SH-SY5Y (cell line): ENCODE data around the gene RNH1.

Experiments
- GATA2 ChIP-seq: IDR thresholded peaks from 2 replicates; pipeline ENCODE4 v1.6.1; 2011; ENCODE audit warnings: mild to moderate bottlenecking, low read depth, low read length
- GATA3 ChIP-seq: IDR thresholded peaks from 2 replicates; pipeline ENCODE4 v1.6.1; 2011; ENCODE audit warnings: low read depth, mild to moderate bottlenecking, low read length, moderate library complexity

The RNH1 gene

GRCh38 chr11:541433-541885, 34.4 kb upstream of the RNH1 start:
- TF ChIP-seq GATA3 (no peak), GATA2 (no peak)

DNA sequence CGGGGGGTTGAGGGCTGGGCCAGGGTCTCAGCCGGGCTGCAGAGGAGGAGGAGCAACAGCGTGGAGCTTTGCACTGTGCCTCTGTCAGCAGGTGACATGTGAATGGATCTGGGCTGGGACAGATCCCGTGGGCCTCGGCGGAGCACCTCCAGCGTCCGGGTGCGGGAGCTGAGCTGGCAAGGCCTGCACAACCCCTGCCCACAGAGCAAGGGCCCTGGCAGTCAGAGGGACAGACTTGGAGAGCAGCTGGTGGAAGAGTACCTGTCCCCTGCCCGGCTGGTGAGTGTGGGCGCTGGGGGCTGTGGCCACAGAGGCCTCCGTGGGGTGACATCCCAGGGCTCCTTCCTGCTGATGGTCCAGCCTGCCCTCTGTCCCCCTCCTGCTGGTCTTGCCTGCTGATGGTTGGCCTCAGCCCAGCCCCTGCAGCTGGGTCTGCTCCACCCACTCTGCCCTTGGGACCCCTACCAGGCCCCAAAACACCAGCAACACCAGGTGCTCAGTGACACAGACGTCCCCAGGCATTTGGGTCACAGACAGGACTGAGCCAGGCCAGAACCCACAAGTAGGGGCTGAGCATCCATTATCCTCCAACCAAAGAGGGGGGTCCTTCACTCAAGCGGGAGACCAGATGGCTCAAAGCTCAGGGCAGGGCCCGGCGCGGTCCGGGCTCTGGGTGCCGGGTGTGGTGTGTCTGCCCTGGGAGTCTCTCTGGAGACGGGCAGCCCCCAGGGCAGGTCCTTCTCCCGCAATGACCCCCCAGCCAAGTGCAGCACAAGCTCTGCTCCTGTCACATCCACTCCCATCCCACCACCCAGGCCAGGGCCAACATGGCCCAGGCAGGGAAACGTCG, 33.8 kb upstream of the RNH1 start:
- TF ChIP-seq GATA2 (no peak), GATA3 (no peak)

GRCh38 chr11:539971-540481, 33.0 kb upstream of the RNH1 start:
- TF ChIP-seq GATA3 (no peak), GATA2 (no peak)

DNA sequence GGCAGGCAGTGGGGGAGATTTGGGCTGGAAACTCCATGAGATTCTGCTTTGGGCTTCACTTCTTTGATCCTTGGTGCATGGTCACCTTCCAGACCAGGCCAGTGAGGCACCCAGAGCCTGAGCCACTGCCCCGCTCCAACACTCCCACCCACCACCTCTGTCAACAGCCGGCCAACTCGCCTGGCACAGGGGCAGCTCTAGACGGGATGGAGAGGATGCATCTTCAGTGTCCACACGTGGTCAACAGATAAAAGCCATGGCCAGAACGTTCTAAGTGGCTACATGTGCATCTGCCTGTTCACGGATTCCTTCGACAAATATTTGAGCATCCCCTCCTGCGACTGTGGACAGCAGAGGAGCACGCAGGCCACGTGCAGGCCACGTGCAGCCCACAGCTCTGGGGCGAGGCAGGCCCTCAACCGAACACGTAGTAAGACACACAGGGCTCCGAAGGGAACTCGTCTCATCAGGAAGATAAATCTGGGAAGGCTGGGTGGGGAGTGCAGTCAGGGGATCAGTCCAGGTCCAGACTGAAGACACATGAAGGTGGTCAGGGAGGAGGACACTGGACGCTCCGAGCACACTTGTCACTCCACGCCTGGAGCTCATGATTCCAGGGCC, 31.5 kb upstream of the RNH1 start:
- TF ChIP-seq GATA2 (no peak), GATA3 (no peak)

- TF ChIP-seq GATA3 = no peak
- no peak for TF ChIP-seq GATA2
Measured at GRCh38 chr11:537622-538430, 30.8 kb upstream of the RNH1 start.

DNA sequence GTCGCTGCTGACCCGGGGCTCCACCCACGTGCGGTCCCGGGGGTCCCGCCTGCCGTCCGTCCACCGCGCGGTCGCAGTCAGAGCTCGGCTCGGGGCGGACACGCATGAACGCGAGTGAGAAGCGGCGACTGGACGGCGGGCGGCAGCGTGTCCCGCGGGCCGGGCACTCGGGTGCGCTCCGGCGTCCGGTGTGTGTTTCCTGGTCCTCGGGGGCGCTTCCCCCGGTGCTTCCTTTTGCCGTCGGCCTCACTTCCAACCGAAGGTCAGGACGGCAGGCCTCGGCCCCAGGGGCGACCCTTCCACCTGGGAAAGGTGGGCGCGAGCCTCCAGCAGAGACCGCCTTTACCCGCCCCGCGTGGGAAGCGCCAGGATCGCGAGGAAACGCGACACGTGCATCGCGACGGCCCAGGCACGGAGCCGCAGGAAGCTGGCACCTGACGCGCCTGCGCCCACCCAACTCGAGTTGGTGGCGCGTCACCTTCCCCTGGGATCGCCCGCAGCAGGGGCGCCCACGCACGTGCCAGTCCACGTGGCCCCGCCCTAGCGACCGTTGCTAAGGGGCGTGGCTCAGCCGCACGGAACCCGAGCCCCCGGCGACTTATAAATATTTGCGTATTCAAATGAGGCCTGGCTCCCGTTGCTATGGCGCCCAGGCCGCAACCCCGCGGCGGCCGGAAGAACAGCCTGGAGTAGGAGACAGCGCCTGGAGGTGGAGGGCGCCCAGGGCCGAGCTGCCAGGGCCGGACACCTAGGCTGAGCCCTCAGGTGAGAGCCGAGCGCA, 30.0 kb upstream of the RNH1 start, which contains the start of gene LRRC56:
LRRC56 (plus strand) TSS at position 687 of the 781 bp plus-strand sequence. CDS start 3,158 bp downstream, outside the sequence.
- TF ChIP-seq GATA3 = no peak
- no peak for TF ChIP-seq GATA2

DNA sequence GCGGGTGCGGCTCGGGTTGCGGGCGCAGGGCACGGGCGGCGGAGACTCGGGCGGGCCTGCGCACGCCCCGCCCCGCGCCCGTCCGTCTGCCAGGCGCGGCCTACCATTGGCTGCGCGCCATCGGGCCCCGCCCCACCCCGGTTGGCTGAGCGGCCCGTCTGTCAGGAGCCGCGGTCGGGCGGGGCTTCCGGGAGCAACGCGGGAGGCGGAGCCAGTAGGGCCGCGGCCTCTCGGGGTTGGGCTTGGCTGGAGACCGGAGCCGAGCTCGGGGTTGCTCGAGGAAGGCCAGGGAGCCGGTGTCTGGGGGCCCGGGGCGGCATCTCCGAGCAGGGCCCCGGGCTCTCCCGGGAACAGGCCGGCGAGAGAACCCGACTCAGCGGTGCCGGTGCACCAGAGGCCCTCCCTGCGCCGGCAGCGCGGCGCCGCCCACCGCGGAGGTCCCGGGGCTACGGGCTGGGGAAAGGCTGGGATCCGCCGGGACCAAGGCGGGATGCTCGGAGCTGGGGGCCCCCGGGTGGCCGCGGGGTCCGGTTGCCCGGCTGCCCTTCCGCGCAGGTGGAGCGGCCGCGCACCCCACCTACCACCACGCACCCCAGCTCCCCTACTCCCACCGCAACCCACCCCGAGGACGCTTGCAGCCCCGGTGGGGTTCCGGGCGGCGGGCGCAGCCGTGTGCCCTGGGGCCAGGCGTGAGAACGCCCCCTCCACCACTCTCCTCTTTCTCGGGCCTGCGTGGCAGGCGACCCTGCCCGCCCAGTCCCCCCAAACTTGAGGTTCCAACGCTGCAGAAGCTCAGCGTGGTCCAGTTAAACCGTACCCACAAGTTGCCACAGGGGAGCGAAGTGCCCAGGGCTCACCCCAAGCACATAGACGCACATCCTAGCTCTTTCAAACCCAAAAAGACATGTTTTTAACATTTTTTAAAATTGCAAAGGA, 28.7 kb upstream of the RNH1 start, which contains the start of gene HRAS:
HRAS (minus strand) TSS at position 58 of the 936 bp plus-strand sequence.
- no peak for TF ChIP-seq GATA3
- TF ChIP-seq GATA2 = no peak

DNA sequence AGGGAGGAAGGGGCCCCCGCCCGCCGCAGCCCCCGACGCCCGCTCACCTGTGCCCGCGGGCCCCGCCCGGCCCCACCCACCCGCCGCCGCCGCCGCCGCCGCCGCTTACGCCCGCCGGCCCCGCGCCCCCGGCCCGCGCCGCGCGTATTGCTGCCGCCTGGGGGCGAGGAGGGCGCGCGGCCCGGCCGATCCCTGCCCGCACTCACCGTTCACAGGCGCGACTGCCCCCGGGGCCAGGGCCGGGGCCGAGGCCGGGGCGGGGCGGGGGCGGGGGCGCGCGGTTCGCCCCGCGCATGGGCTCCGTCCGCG, 28.1 kb upstream of the RNH1 start:
- TF ChIP-seq GATA2 = no peak
- TF ChIP-seq GATA3 = no peak

GRCh38 chr11:534396-535209, 27.6 kb upstream of the RNH1 start:
- TF ChIP-seq GATA3 (no peak), GATA2 (no peak)

DNA sequence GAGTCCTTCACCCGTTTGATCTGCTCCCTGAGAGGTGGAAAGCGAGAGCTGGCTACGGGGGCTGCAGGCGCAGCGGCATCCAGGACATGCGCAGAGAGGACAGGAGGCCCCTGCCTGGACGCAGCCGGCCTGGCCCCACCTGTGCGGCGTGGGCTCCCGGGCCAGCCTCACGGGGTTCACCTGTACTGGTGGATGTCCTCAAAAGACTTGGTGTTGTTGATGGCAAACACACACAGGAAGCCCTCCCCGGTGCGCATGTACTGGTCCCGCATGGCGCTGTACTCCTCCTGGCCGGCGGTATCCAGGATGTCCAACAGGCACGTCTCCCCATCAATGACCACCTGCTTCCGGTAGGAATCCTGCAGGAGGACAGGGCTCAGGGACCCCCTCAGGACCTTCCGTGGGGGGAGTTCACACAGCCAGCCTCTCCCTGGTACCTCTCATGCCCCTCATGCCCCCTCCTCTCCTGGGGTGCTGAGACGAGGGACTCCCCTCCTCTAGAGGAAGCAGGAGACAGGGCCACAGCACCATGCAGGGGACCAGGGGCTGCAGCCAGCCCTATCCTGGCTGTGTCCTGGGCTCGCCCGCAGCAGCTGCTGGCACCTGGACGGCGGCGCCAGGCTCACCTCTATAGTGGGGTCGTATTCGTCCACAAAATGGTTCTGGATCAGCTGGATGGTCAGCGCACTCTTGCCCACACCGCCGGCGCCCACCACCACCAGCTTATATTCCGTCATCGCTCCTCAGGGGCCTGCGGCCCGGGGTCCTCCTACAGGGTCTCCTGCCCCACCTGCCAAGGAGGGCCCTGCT, 26.7 kb upstream of the RNH1 start:
- TF ChIP-seq GATA3 (no peak), GATA2 (no peak)

DNA sequence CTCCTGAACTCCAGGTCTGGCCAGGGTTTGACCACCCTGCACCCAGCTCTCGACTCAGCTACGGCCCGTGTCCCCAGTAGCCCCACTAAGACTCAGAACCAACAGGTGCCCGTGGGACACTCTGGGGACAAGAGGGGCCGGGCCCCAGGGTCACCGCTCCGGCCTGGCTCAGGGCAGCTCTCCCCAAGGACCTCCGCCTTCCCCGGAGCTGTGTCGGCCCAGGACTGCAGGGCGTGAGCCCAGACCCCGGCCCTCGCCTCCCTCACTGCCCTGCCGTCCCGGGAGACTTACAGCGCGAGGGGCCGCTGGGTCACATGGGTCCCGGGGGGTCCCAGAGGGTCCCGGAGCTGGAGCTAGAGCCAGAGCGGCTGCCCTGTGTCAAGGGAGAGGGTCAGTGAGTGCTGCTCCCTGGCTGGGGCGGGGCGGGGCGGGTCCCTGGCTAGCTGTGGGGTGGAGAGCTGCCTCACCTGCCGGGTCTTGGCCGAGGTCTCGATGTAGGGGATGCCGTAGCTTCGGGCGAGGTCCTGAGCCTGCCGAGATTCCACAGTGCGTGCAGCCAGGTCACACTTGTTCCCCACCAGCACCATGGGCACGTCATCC, 26.0 kb upstream of the RNH1 start:
- TF ChIP-seq GATA3 (no peak), GATA2 (no peak)

DNA sequence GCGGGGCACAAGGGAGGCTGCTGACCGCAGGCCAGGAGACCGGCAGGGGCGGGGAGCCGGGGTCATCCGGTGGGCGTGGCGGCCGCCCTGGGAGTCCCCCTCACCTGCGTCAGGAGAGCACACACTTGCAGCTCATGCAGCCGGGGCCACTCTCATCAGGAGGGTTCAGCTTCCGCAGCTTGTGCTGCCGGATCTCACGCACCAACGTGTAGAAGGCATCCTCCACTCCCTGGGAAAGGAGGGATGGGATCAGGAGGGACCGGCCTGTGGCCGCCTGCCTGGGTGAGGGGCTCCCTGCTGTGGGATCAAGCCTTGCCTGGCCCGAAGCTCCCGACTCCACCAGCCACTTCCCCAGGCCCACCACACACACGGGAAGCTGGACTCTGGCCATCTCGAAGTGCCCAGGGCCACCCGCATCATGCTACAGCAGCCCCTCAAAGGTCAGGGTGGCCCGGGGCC, 25.5 kb upstream of the RNH1 start:
- TF ChIP-seq GATA2 (no peak), GATA3 (no peak)
